Thyroid gland (tissue), 4 donors: ENCODE data around the gene LIN37. TPM values are rescaled to one million over a fixed set of nuclear protein-coding genes. Genes with fewer than 3 reads are reported as not detected.

Source experiments
- DNase-seq, 2 donors: peaks; one replicate each; pipeline ENCODE4 v3.0.0-alpha.2; 2019
- H3K27ac ChIP-seq, 3 donors: fragments of 200-600 bp; sonication (generic); 1 replicate in 2 of 3; 2 replicates in 1 of 3; pipeline ENCODE4 v1.5.1; 2016 to 2019; ENCODE audit warnings: mild to moderate bottlenecking in 1 of 3, moderate library complexity in 1 of 3
- H3K27me3 ChIP-seq: fragments of 200-600 bp; sonication (generic); one replicate; pipeline ENCODE4 v1.5.1; 2019
- H3K36me3 ChIP-seq, 2 donors: fragments of 200-600 bp; sonication (generic); one replicate each; pipeline ENCODE4 v1.5.1; 2016 to 2019
- H3K4me1 ChIP-seq, 2 donors: fragments of 200-600 bp; sonication (generic); one replicate each; pipeline ENCODE4 v1.5.1; 2017 to 2019
- H3K4me3 ChIP-seq, 3 donors: fragments of 200-600 bp; sonication (generic); replicated peaks in 1 of 3; 1 replicate in 2 of 3; 2 replicates in 1 of 3; pipeline ENCODE4 v1.5.1; 2016; ENCODE audit warnings: mild to moderate bottlenecking in 1 of 3
- H3K9me3 ChIP-seq: fragments of 200-600 bp; sonication (generic); one replicate; pipeline ENCODE4 v1.5.1; 2017
- CTCF ChIP-seq, 6 experiments: fragments of 200-600 bp in 3 of 6; fragments of 450-650 bp in 3 of 6; sonication (generic) in 3 of 6; IDR thresholded peaks; one replicate each; pipeline ENCODE4 v1.5.1; 2016 to 2019; ENCODE audit warnings: antibody characterized with exemption in 6 of 6, mild to moderate bottlenecking in 2 of 6, inconsistent platforms in 1 of 6, moderate library complexity in 1 of 6
- POLR2A ChIP-seq, 2 donors: fragments of 450-650 bp; IDR thresholded peaks; one replicate each; pipeline ENCODE4 v1.6.1; 2017; ENCODE audit warnings: antibody characterized with exemption in 2 of 2, mild to moderate bottlenecking in 2 of 2, moderate library complexity in 1 of 2
- WGBS, 2 donors: methylation state at CpG; one replicate each; pipeline ENCODE4 v1.1.5; 2017; 5-methylcytosine and 5-hydroxymethylcytosine counted together
- intact Hi-C: fragments of 100-400 bp; cut with DNase I; formaldehyde crosslinking; loops from one replicate; pipeline ENCODE4 v1.15.1; 2023
- total RNA-seq, 4 donors: library from RNA; depleted of rRNA; stranded (reverse); fragments of >200 nt; gene quantifications; one replicate each; pipeline ENCODE4 v1.2.3, GENCODE V29; 2016

The LIN37 gene
- total RNA-seq, 4 donors from 2014 or later = 8.2 to 21.5 (median 14.1) TPM

- TF ChIP-seq POLR2A (IDR thresholded peaks at IDR 0.05) (no peak), CTCF (IDR thresholded peaks at IDR 0.05) (no peak)
- Histone ChIP-seq H3K27me3 (no peaks in the 10 kb centered on the region), H3K9me3 (no peaks in the 10 kb centered on the region), H3K36me3 (no peaks in the 10 kb centered on the region), H3K4me3 (no peak overlapping the region), H3K27ac (no peak overlapping the region), H3K4me1 (peaks cover 0 to 8% of the 10 kb centered on the region in 2 donors)
- DNase-seq = no peak
- WGBS, 2 donors = 57 to 91% methylated on average over 5 to 15 of the region's 19 CpGs
- intact Hi-C loops = no loop called here
These were observed 41.9 kb downstream of the LIN37 start for GRCh38 chr19:35789978-35790944.

GRCh38 chr19:35790981-35791813 is 42.8 kb downstream of the LIN37 start:
- peak; percentile 83 to 86 for DNase-seq
- Histone ChIP-seq H3K27ac (no peak overlapping the region), H3K9me3 (no peaks in the 10 kb centered on the region), H3K36me3 (no peaks in the 10 kb centered on the region), H3K27me3 (no peaks in the 10 kb centered on the region), H3K4me3 (no peak overlapping the region), H3K4me1 (peaks cover 0 to 8% of the 10 kb centered on the region in 2 donors)
- intact Hi-C loops = no loop called here
- TF ChIP-seq POLR2A (IDR thresholded peaks at IDR 0.05) (no peak), CTCF (IDR thresholded peaks at IDR 0.05) (peak in 1 of 6 experiments; percentile 5)
- WGBS, 2 donors = 33 to 45% methylated on average over 12 to 14 of the region's 20 CpGs

GRCh38 chr19:35791814-35792279 is 43.5 kb downstream of the LIN37 start:
- DNase-seq = no peak
- WGBS, 2 donors = 76 to 97% methylated on average over 2 to 5 of the region's 9 CpGs
- peaks cover 0 to 8% of the 10 kb centered on the region in 2 donors for H3K4me1 ChIP-seq
- TF ChIP-seq POLR2A (IDR thresholded peaks at IDR 0.05) = no peak
- TF ChIP-seq CTCF (IDR thresholded peaks at IDR 0.05) = no peak
- H3K27me3 ChIP-seq = peaks cover 1% of the 10 kb centered on the region
- H3K4me3 ChIP-seq = no peak overlapping the region
- intact Hi-C loops = no loop called here
- H3K27ac ChIP-seq = no peak overlapping the region
- no peaks in the 10 kb centered on the region for H3K9me3 ChIP-seq
- H3K36me3 ChIP-seq = no peaks in the 10 kb centered on the region

GRCh38 chr19:35792312-35792711 is 43.9 kb downstream of the LIN37 start:
- peaks cover 0 to 8% of the 10 kb centered on the region in 2 donors for H3K4me1 ChIP-seq
- DNase-seq = no peak
- peaks cover 6% of the 10 kb centered on the region for H3K27me3 ChIP-seq
- H3K27ac ChIP-seq = no peak overlapping the region
- TF ChIP-seq POLR2A (IDR thresholded peaks at IDR 0.05) (no peak), CTCF (IDR thresholded peaks at IDR 0.05) (no peak)
- no peaks in the 10 kb centered on the region for H3K36me3 ChIP-seq
- intact Hi-C loops = no loop called here
- H3K9me3 ChIP-seq = no peaks in the 10 kb centered on the region
- no peak overlapping the region for H3K4me3 ChIP-seq
- 79 to 83% methylated on average over 8 to 11 of the region's 15 CpGs for WGBS, 2 donors
